CD4-positive, CD25-positive, alpha-beta regulatory T cell (primary cell): ENCODE measurements around the gene DVL1. TPM values are rescaled to one million over a fixed set of nuclear protein-coding genes. Genes with fewer than 3 reads are reported as not detected.

Source experiments
- ATAC-seq, 2 donors: fragments of 150-1000 bp; cut with Tn5 transposase; one replicate each; pipeline ENCODE4 v1.10.0; 2021; ENCODE audit warnings: low read depth in 2 of 2, moderate number of reproducible peaks in 2 of 2, moderate library complexity in 1 of 2
- DNase-seq, 3 donors: peaks; one replicate each; pipeline versions ENCODE4 v3.0.0 to v3.0.0-alpha.2; 2012 to 2022; ENCODE audit warnings: mixed read lengths in 1 of 3
- H3K27ac ChIP-seq: one replicate; pipeline ENCODE4 v1.7.0; 2013; ENCODE audit warnings: mild to moderate bottlenecking, low read length; ENCODE audit not compliant: insufficient read depth, poor library complexity, severe bottlenecking
- H3K27me3 ChIP-seq: one replicate; pipeline ENCODE4 v1.7.0; 2013; ENCODE audit warnings: low read length; ENCODE audit not compliant: control insufficient read depth, insufficient read depth
- H3K36me3 ChIP-seq: one replicate; pipeline ENCODE4 v1.7.0; 2013; ENCODE audit warnings: mild to moderate bottlenecking, low read length, moderate library complexity; ENCODE audit not compliant: control insufficient read depth, insufficient read depth
- H3K4me1 ChIP-seq: 2 replicates; pipeline ENCODE4 v1.7.0; 2013; ENCODE audit warnings: mild to moderate bottlenecking, low read length; ENCODE audit not compliant: insufficient read depth, control insufficient read depth, poor library complexity, severe bottlenecking
- H3K4me3 ChIP-seq: one replicate; pipeline ENCODE4 v1.7.0; 2013; ENCODE audit warnings: low read depth, mild to moderate bottlenecking, low read length, moderate library complexity
- H3K9me3 ChIP-seq, 2 experiments: 1 replicate in 1 of 2; 2 replicates in 1 of 2; pipeline ENCODE4 v1.7.0; 2013; ENCODE audit warnings: low read length in 2 of 2, mild to moderate bottlenecking in 1 of 2, moderate library complexity in 1 of 2; ENCODE audit not compliant: control insufficient read depth in 2 of 2
- H3K27ac Mint-ChIP-seq, 3 donors: one replicate each; pipeline ENCODE4 v1.8.0; 2020 to 2022; ENCODE audit warnings: mild to moderate bottlenecking in 3 of 3, mixed read lengths in 3 of 3, moderate library complexity in 2 of 3
- H3K27me3 Mint-ChIP-seq: one replicate; pipeline ENCODE4 v1.8.0; 2022; ENCODE audit warnings: mild to moderate bottlenecking, mixed read lengths
- H3K36me3 Mint-ChIP-seq: one replicate; pipeline ENCODE4 v1.8.0; 2020; ENCODE audit warnings: mixed read lengths
- H3K4me1 Mint-ChIP-seq, 4 donors: one replicate each; pipeline ENCODE4 v1.8.0; 2020 to 2022; ENCODE audit warnings: mixed read lengths in 4 of 4, mild to moderate bottlenecking in 1 of 4
- H3K4me3 Mint-ChIP-seq, 4 donors: one replicate each; pipeline ENCODE4 v1.8.0; 2020 to 2022; ENCODE audit warnings: mild to moderate bottlenecking in 4 of 4, mixed read lengths in 4 of 4, moderate library complexity in 3 of 4
- H3K9me3 Mint-ChIP-seq, 7 donors: one replicate each; pipeline ENCODE4 v1.8.0; 2020 to 2022; ENCODE audit warnings: mixed read lengths in 7 of 7, mild to moderate bottlenecking in 3 of 7, moderate library complexity in 2 of 7
- polyA plus RNA-seq, 4 donors: library from polyadenylated mRNA; unstranded; fragments of 300-500 nt; fragmentation: Illumina TruSeq; gene quantifications; one replicate each; pipeline ENCODE4 v1.2.3, GENCODE V29; 2021
- total RNA-seq: library from RNA; stranded (reverse); gene quantifications from one replicate; pipeline ENCODE4 v1.2.3, GENCODE V29; 2022

Gene DVL1
- total and polyA plus RNA-seq, 5 donors from 2014 or later, result 0.43 to 40.0 (median 1.00) TPM

GRCh38 chr1:1302951-1303509 lies 46.2 kb downstream of the DVL1 start:
- Histone ChIP-seq H3K27ac (no peak overlapping the region), H3K36me3 (no peaks in the 10 kb centered on the region), H3K4me1 (peaks cover 30% of the 10 kb centered on the region), H3K4me3 (no peak overlapping the region), H3K27me3 (no peaks in the 10 kb centered on the region), H3K9me3 (no peaks in the 10 kb centered on the region)
- ATAC-seq (no peak), DNase-seq (no peak)
- H3K4me1 Mint-ChIP-seq, result peaks cover 0 to 26% (median 8%) of the 10 kb centered on the region in 4 donors
- H3K9me3 Mint-ChIP-seq, result peaks cover 0 to 3% (median 0%) of the 10 kb centered on the region in 7 donors
- H3K36me3 Mint-ChIP-seq, result no peaks in the 10 kb centered on the region
- no peak overlapping the region for H3K27ac Mint-ChIP-seq
- H3K27me3 Mint-ChIP-seq, result no peaks in the 10 kb centered on the region
- H3K4me3 Mint-ChIP-seq, result no peak overlapping the region

- Histone ChIP-seq H3K27ac (no peak overlapping the region), H3K4me3 (no peak overlapping the region), H3K9me3 (no peaks in the 10 kb centered on the region), H3K36me3 (no peaks in the 10 kb centered on the region), H3K4me1 (peaks cover 27% of the 10 kb centered on the region), H3K27me3 (no peaks in the 10 kb centered on the region)
- Mint-ChIP-seq H3K27ac (no peak overlapping the region), H3K4me3 (no peak overlapping the region), H3K9me3 (peaks cover 0 to 3% (median 0%) of the 10 kb centered on the region in 7 donors), H3K36me3 (no peaks in the 10 kb centered on the region), H3K27me3 (no peaks in the 10 kb centered on the region), H3K4me1 (peaks cover 0 to 24% (median 7%) of the 10 kb centered on the region in 4 donors)
- ATAC-seq (no peak), DNase-seq (no peak)
Observed at GRCh38 chr1:1302006-1302430, 47.2 kb downstream of the DVL1 start.

- ATAC-seq, result no peak
Observed at GRCh38 chr1:1300352-1300739, 48.9 kb downstream of the DVL1 start.

GRCh38 chr1:1299686-1300351 lies 49.4 kb downstream of the DVL1 start:
- ATAC-seq (peak in 1 of 2 donors; percentile 26), DNase-seq (peak in 1 of 3 donors; percentile 43)
- no peaks in the 10 kb centered on the region for H3K27me3 Mint-ChIP-seq
- Histone ChIP-seq H3K4me1 (peaks cover 5% of the 10 kb centered on the region), H3K36me3 (no peaks in the 10 kb centered on the region), H3K9me3 (no peaks in the 10 kb centered on the region), H3K4me3 (no peak overlapping the region), H3K27me3 (no peaks in the 10 kb centered on the region), H3K27ac (no peak overlapping the region)
- H3K4me1 Mint-ChIP-seq, result peaks cover 0 to 4% (median 0%) of the 10 kb centered on the region in 4 donors
- no peaks in the 10 kb centered on the region for H3K36me3 Mint-ChIP-seq
- no peaks in the 10 kb centered on the region for H3K9me3 Mint-ChIP-seq
- no peak overlapping the region for H3K27ac Mint-ChIP-seq
- no peak overlapping the region for H3K4me3 Mint-ChIP-seq

More at GRCh38 chr1:1300352-1300739, 48.9 kb downstream of the DVL1 start:
- no peak overlapping the region for H3K27ac Mint-ChIP-seq
- Histone ChIP-seq H3K9me3 (no peaks in the 10 kb centered on the region), H3K4me1 (peaks cover 10% of the 10 kb centered on the region), H3K4me3 (no peak overlapping the region), H3K27me3 (no peaks in the 10 kb centered on the region), H3K27ac (no peak overlapping the region), H3K36me3 (no peaks in the 10 kb centered on the region)
- H3K9me3 Mint-ChIP-seq, result no peaks in the 10 kb centered on the region
- no peaks in the 10 kb centered on the region for H3K36me3 Mint-ChIP-seq
- DNase-seq, result no peak
- no peaks in the 10 kb centered on the region for H3K27me3 Mint-ChIP-seq
- H3K4me1 Mint-ChIP-seq, result peaks cover 0 to 8% (median 0%) of the 10 kb centered on the region in 4 donors
- H3K4me3 Mint-ChIP-seq, result no peak overlapping the region

GRCh38 chr1:1298861-1299685 lies 50.1 kb downstream of the DVL1 start:
- ATAC-seq, result no peak
- no peaks in the 10 kb centered on the region for H3K9me3 ChIP-seq
- Mint-ChIP-seq H3K36me3 (no peaks in the 10 kb centered on the region), H3K9me3 (no peaks in the 10 kb centered on the region), H3K27ac (no peak overlapping the region), H3K4me3 (no peak overlapping the region), H3K4me1 (no peaks in the 10 kb centered on the region), H3K27me3 (no peaks in the 10 kb centered on the region)
- DNase-seq, result no peak
- no peaks in the 10 kb centered on the region for H3K36me3 ChIP-seq
- no peak overlapping the region for H3K27ac ChIP-seq
- no peaks in the 10 kb centered on the region for H3K4me1 ChIP-seq
- H3K4me3 ChIP-seq, result no peak overlapping the region
- no peaks in the 10 kb centered on the region for H3K27me3 ChIP-seq

- H3K27ac Mint-ChIP-seq, result no peak overlapping the region
- Histone ChIP-seq H3K4me3 (no peak overlapping the region), H3K27me3 (no peaks in the 10 kb centered on the region), H3K36me3 (no peaks in the 10 kb centered on the region), H3K9me3 (no peaks in the 10 kb centered on the region), H3K4me1 (no peaks in the 10 kb centered on the region), H3K27ac (no peak overlapping the region)
- ATAC-seq (no peak), DNase-seq (no peak)
- H3K36me3 Mint-ChIP-seq, result no peaks in the 10 kb centered on the region
- H3K9me3 Mint-ChIP-seq, result no peaks in the 10 kb centered on the region
- no peaks in the 10 kb centered on the region for H3K27me3 Mint-ChIP-seq
- H3K4me3 Mint-ChIP-seq, result no peak overlapping the region
- no peaks in the 10 kb centered on the region for H3K4me1 Mint-ChIP-seq
Observed at GRCh38 chr1:1297802-1298424, 51.3 kb downstream of the DVL1 start.

- Mint-ChIP-seq H3K36me3 (no peaks in the 10 kb centered on the region), H3K4me3 (no peak overlapping the region), H3K9me3 (no peaks in the 10 kb centered on the region), H3K4me1 (peaks cover 0 to 4% (median 2%) of the 10 kb centered on the region in 4 donors), H3K27ac (no peak overlapping the region), H3K27me3 (no peaks in the 10 kb centered on the region)
- Histone ChIP-seq H3K36me3 (no peaks in the 10 kb centered on the region), H3K27ac (no peak overlapping the region), H3K9me3 (no peaks in the 10 kb centered on the region), H3K4me1 (no peaks in the 10 kb centered on the region), H3K4me3 (no peak overlapping the region), H3K27me3 (no peaks in the 10 kb centered on the region)
- DNase-seq (no peak), ATAC-seq (no peak)
Observed at GRCh38 chr1:1296070-1297061, 52.9 kb downstream of the DVL1 start.
